Stimulated activated naive CD4-positive, alpha-beta T cell (primary cell): ENCODE results near the gene LRIG1.

Experiments
- DNase-seq, 6 experiments: peaks; one replicate each; lab custom pipeline; 2025; lab: John Stamatoyannopoulos, UW

LRIG1 gene

GRCh38 chr3:66386011-66386924 lies 114.6 kb downstream of the LRIG1 start:
- DNase-seq, result no peak

- no peak for DNase-seq
These were observed 115.8 kb downstream of the LRIG1 start for GRCh38 chr3:66385066-66385465.

- no peak for DNase-seq
These were observed 116.7 kb downstream of the LRIG1 start for GRCh38 chr3:66383998-66384745.

- DNase-seq, result no peak
These were observed 117.8 kb downstream of the LRIG1 start for GRCh38 chr3:66383023-66383422.

- no peak for DNase-seq
These were observed 118.7 kb downstream of the LRIG1 start for GRCh38 chr3:66382142-66382541.

GRCh38 chr3:66381626-66382025 lies 119.2 kb downstream of the LRIG1 start:
- DNase-seq, result no peak

- no peak for DNase-seq
These were observed 120.5 kb downstream of the LRIG1 start for GRCh38 chr3:66380200-66380932.

- DNase-seq, result no peak
These were observed 121.3 kb downstream of the LRIG1 start for GRCh38 chr3:66379565-66379964.

- peak in 1 of 6 experiments; percentile 10 for DNase-seq
These were observed 122.6 kb downstream of the LRIG1 start for GRCh38 chr3:66378256-66378655.

- DNase-seq, result no peak
These were observed 123.0 kb downstream of the LRIG1 start for GRCh38 chr3:66377800-66378199.

GRCh38 chr3:66376568-66376967 lies 124.3 kb downstream of the LRIG1 start:
- DNase-seq, result no peak

GRCh38 chr3:66372681-66373350 lies 128.0 kb downstream of the LRIG1 start:
- DNase-seq, result no peak

GRCh38 chr3:66371432-66371831 lies 129.4 kb downstream of the LRIG1 start:
- no peak for DNase-seq

GRCh38 chr3:66370179-66370578 lies 130.6 kb downstream of the LRIG1 start:
- no peak for DNase-seq

GRCh38 chr3:66367979-66368378 lies 132.8 kb downstream of the LRIG1 start:
- DNase-seq, result no peak

- DNase-seq, result no peak
These were observed 134.1 kb downstream of the LRIG1 start for GRCh38 chr3:66366747-66367146.

- DNase-seq, result no peak
These were observed 135.7 kb downstream of the LRIG1 start for GRCh38 chr3:66365080-66365479.

- no peak for DNase-seq
These were observed 137.7 kb downstream of the LRIG1 start for GRCh38 chr3:66363148-66363547.

- no peak for DNase-seq
These were observed 138.3 kb downstream of the LRIG1 start for GRCh38 chr3:66362541-66362941.

GRCh38 chr3:66361356-66361755 lies 139.5 kb downstream of the LRIG1 start:
- no peak for DNase-seq

GRCh38 chr3:66355997-66356396 lies 144.8 kb downstream of the LRIG1 start:
- no peak for DNase-seq

GRCh38 chr3:66355394-66355793 lies 145.4 kb downstream of the LRIG1 start:
- no peak for DNase-seq
